Non-pigmented ciliary epithelial cell (primary cell): Measurements from ENCODE around the gene ZFYVE28.
"Not testable (repeated sequence)": the region's sequence is repeated elsewhere in the genome, so short reads cannot be mapped to it uniquely, and the experiment has no call there.

Experiments used
- DNase-seq: peaks from one replicate; pipeline ENCODE4 v3.0.0-alpha.2; 2010; ENCODE audit warnings: low read depth

The ZFYVE28 gene

GRCh38 chr4:2286904-2287593, 131.4 kb downstream of the ZFYVE28 start:
- no peak for DNase-seq

GRCh38 chr4:2285613-2286381, 132.6 kb downstream of the ZFYVE28 start:
- DNase-seq, result no peak

GRCh38 chr4:2284934-2285612, 133.4 kb downstream of the ZFYVE28 start:
- no peak for DNase-seq

GRCh38 chr4:2284161-2284933, 134.1 kb downstream of the ZFYVE28 start:
- no peak for DNase-seq

GRCh38 chr4:2283199-2283711, 135.2 kb downstream of the ZFYVE28 start:
- no peak for DNase-seq

GRCh38 chr4:2281575-2282343, 136.7 kb downstream of the ZFYVE28 start:
- DNase-seq, result no peak

GRCh38 chr4:2280531-2281300, 137.7 kb downstream of the ZFYVE28 start:
- DNase-seq, result no peak

GRCh38 chr4:2277956-2278355, 140.5 kb downstream of the ZFYVE28 start:
- DNase-seq, result no peak

- no peak for DNase-seq
Measured at GRCh38 chr4:2276581-2277325, 141.7 kb downstream of the ZFYVE28 start.

GRCh38 chr4:2275546-2276251, 142.7 kb downstream of the ZFYVE28 start:
- DNase-seq, result no peak

- not testable (repeated sequence) for DNase-seq
Measured at GRCh38 chr4:2275044-2275397, 143.4 kb downstream of the ZFYVE28 start.

- no peak for DNase-seq
Measured at GRCh38 chr4:2274320-2275043, 144.0 kb downstream of the ZFYVE28 start.

- no peak for DNase-seq
Measured at GRCh38 chr4:2273657-2274319, 144.7 kb downstream of the ZFYVE28 start.

- DNase-seq, result no peak
Measured at GRCh38 chr4:2273221-2273620, 145.2 kb downstream of the ZFYVE28 start.

- no peak for DNase-seq
Measured at GRCh38 chr4:2272828-2273120, 145.7 kb downstream of the ZFYVE28 start.

- no peak for DNase-seq
Measured at GRCh38 chr4:2272026-2272827, 146.2 kb downstream of the ZFYVE28 start.
